Glutamatergic neuron (in vitro differentiated cells): Measurements from ENCODE around the gene B3GALT6. TPM values are rescaled to one million over a fixed set of nuclear protein-coding genes. Genes with fewer than 3 reads are reported as not detected.

Source experiments
- DNase-seq: peaks from one replicate; pipeline ENCODE4 v3.0.0; 2022
- H3K27ac Mint-ChIP-seq: one replicate; pipeline ENCODE4 v1.8.0; 2020; ENCODE audit warnings: mild to moderate bottlenecking, mixed read lengths, inconsistent platforms; ENCODE audit not compliant: unreplicated experiment
- H3K27me3 Mint-ChIP-seq: one replicate; pipeline ENCODE4 v1.8.0; 2020; ENCODE audit warnings: mild to moderate bottlenecking, moderate library complexity, mixed read lengths, inconsistent platforms; ENCODE audit not compliant: unreplicated experiment
- H3K36me3 Mint-ChIP-seq: one replicate; pipeline ENCODE4 v1.8.0; 2020; ENCODE audit warnings: mild to moderate bottlenecking, mixed read lengths, inconsistent platforms; ENCODE audit not compliant: unreplicated experiment
- H3K4me1 Mint-ChIP-seq: one replicate; pipeline ENCODE4 v1.8.0; 2020; ENCODE audit warnings: mild to moderate bottlenecking, low read depth, mixed read lengths, inconsistent platforms; ENCODE audit not compliant: unreplicated experiment
- H3K4me3 Mint-ChIP-seq: one replicate; pipeline ENCODE4 v1.8.0; 2020; ENCODE audit warnings: mild to moderate bottlenecking, mixed read lengths, inconsistent platforms; ENCODE audit not compliant: unreplicated experiment
- H3K9me3 Mint-ChIP-seq: one replicate; pipeline ENCODE4 v1.8.0; 2020; ENCODE audit warnings: mild to moderate bottlenecking, moderate library complexity, mixed read lengths, inconsistent platforms; ENCODE audit not compliant: unreplicated experiment
- total RNA-seq: library from RNA; stranded (reverse); fragmentation: NEBNext Ultra II Directional; extraction: Animal tissue kit (Norgen Biotek cat#: 25700); gene quantifications from one replicate; pipeline ENCODE4 v1.2.1, GENCODE V29; 2021; ENCODE audit not compliant: unreplicated experiment
- TF ChIP-seq, protein P1 (sequence below): fragments of 200-600 bp; sonication (generic); IDR thresholded peaks from one replicate; pipeline ENCODE4 v1.5.0; 2021; ENCODE audit not compliant: partially characterized antibody, unreplicated experiment

B3GALT6 gene
- total RNA-seq, 1 donor from 2014 or later: 30.0 TPM

DNA sequence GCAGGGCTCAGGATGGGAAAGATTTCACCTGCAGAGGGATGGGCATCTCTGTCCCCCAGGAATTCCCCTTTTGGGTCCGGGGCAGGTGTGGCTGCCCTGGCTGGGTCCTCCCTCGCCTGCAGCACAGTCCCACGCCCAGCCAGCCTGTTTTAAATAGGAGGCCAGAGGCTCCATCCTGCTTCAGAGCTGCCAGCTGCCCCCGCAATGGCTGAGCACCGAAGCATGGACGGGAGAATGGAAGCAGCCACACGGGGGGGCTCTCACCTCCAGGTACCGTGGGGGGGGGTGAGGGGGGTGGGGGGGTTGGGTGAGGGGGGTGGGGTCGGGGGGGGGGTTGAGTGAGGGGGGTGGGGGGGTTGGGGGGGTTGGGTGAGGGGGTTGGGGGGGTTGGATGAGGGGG lies 51.8 kb downstream of the B3GALT6 start:
- Mint-ChIP-seq H3K36me3 (no peaks in the 10 kb centered on the region), H3K4me1 (no peaks in the 10 kb centered on the region), H3K27me3 (peaks cover 7% of the 10 kb centered on the region), H3K4me3 (no peak overlapping the region), H3K9me3 (peaks cover 4% of the 10 kb centered on the region), H3K27ac (no peak overlapping the region)
- TF ChIP-seq, protein P1, sequence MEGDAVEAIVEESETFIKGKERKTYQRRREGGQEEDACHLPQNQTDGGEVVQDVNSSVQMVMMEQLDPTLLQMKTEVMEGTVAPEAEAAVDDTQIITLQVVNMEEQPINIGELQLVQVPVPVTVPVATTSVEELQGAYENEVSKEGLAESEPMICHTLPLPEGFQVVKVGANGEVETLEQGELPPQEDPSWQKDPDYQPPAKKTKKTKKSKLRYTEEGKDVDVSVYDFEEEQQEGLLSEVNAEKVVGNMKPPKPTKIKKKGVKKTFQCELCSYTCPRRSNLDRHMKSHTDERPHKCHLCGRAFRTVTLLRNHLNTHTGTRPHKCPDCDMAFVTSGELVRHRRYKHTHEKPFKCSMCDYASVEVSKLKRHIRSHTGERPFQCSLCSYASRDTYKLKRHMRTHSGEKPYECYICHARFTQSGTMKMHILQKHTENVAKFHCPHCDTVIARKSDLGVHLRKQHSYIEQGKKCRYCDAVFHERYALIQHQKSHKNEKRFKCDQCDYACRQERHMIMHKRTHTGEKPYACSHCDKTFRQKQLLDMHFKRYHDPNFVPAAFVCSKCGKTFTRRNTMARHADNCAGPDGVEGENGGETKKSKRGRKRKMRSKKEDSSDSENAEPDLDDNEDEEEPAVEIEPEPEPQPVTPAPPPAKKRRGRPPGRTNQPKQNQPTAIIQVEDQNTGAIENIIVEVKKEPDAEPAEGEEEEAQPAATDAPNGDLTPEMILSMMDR: no peak
- DNase-seq: peak; percentile 69

Other genes with a start within 250 kb of the B3GALT6 start
- 218 TPM for gene HES4, start 232.1 kb upstream of the B3GALT6 start, total RNA-seq
- 18.4 TPM for gene ISG15, start 218.7 kb upstream of the B3GALT6 start, total RNA-seq
- 914 TPM for gene AGRN, start 212.1 kb upstream of the B3GALT6 start, total RNA-seq
- gene RNF223, start 157.9 kb upstream of the B3GALT6 start, total RNA-seq: not detected
- 24.5 TPM for gene C1orf159, start 116.1 kb upstream of the B3GALT6 start, total RNA-seq
- not detected for gene TTLL10, start 58.4 kb upstream of the B3GALT6 start, total RNA-seq
- gene TNFRSF18, start 25.6 kb upstream of the B3GALT6 start, total RNA-seq: 3.0 TPM
- gene TNFRSF4, start 18.1 kb upstream of the B3GALT6 start, total RNA-seq: 0.29 TPM
- 89.2 TPM for gene SDF4, start 236 bp upstream of the B3GALT6 start, total RNA-seq
- 9.1 TPM for gene C1QTNF12, start 14.5 kb downstream of the B3GALT6 start, total RNA-seq
- gene UBE2J2, start 41.6 kb downstream of the B3GALT6 start, total RNA-seq: 88.1 TPM
- gene SCNN1D, start 48.2 kb downstream of the B3GALT6 start, total RNA-seq: 8.4 TPM
- gene ACAP3, start 75.7 kb downstream of the B3GALT6 start, total RNA-seq: 1,099 TPM
- gene PUSL1, start 76.4 kb downstream of the B3GALT6 start, total RNA-seq: 45.5 TPM
- gene INTS11, start 92.4 kb downstream of the B3GALT6 start, total RNA-seq: 147 TPM
- gene CPTP, start 92.6 kb downstream of the B3GALT6 start, total RNA-seq: 18.7 TPM
- gene TAS1R3, start 99.0 kb downstream of the B3GALT6 start, total RNA-seq: 1.3 TPM
- 124 TPM for gene DVL1, start 117.2 kb downstream of the B3GALT6 start, total RNA-seq
- gene MXRA8, start 126.3 kb downstream of the B3GALT6 start, total RNA-seq: 7.7 TPM
- 130 TPM for gene AURKAIP1, start 143.0 kb downstream of the B3GALT6 start, total RNA-seq
- 394 TPM for gene CCNL2, start 167.1 kb downstream of the B3GALT6 start, total RNA-seq
- 98.6 TPM for gene MRPL20, start 175.1 kb downstream of the B3GALT6 start, total RNA-seq
- 38.4 TPM for gene ANKRD65, start 189.0 kb downstream of the B3GALT6 start, total RNA-seq
- 56.9 TPM for gene VWA1, start 203.5 kb downstream of the B3GALT6 start, total RNA-seq
- gene ATAD3C, start 217.5 kb downstream of the B3GALT6 start, total RNA-seq: 10.2 TPM
- gene ATAD3B, start 239.5 kb downstream of the B3GALT6 start, total RNA-seq: 34.9 TPM